WERI-Rb-1 (cell line): ENCODE measurements around the gene TVP23C.

ENCODE experiments used
- DNase-seq: peaks from one replicate; pipeline ENCODE4 v3.0.0-alpha.2; 2020
- H3K27ac ChIP-seq: fragments of 250-450 bp; sonication (Bioruptor Pico); 2 replicates; pipeline ENCODE4 v1.5.1; 2020; ENCODE audit warnings: mild to moderate bottlenecking, moderate library complexity
- H3K27me3 ChIP-seq: fragments of 250-450 bp; sonication (Bioruptor Pico); 2 replicates; pipeline ENCODE4 v1.5.1; 2021; ENCODE audit warnings: mild to moderate bottlenecking, low read depth, moderate library complexity; ENCODE audit not compliant: insufficient read depth, severe bottlenecking
- H3K36me3 ChIP-seq: fragments of 250-450 bp; sonication (Bioruptor Pico); 2 replicates; pipeline ENCODE4 v1.5.1; 2020; ENCODE audit warnings: mild to moderate bottlenecking, moderate library complexity
- H3K4me3 ChIP-seq: 2 replicates; pipeline ENCODE4 v1.5.1; 2011; ENCODE audit warnings: low read depth, mild to moderate bottlenecking, control low read depth, low read length
- H3K9me3 ChIP-seq: fragments of 250-450 bp; sonication (Bioruptor Pico); 2 replicates; pipeline ENCODE4 v1.5.1; 2021; ENCODE audit warnings: mild to moderate bottlenecking, moderate library complexity; ENCODE audit not compliant: severe bottlenecking
- CTCF ChIP-seq: IDR thresholded peaks from 2 replicates; pipeline ENCODE4 v1.5.1; 2011; ENCODE audit warnings: low read depth, mild to moderate bottlenecking, control low read depth, inconsistent platforms, low read length

Gene TVP23C

GRCh38 chr17:15496735-15497670 lies 66.3 kb downstream of the TVP23C start:
- Histone ChIP-seq H3K27me3 (no peaks in the 10 kb centered on the region), H3K9me3 (no peaks in the 10 kb centered on the region), H3K4me3 (no peak overlapping the region), H3K36me3 (no peaks in the 10 kb centered on the region), H3K27ac (no peak overlapping the region)
- no peak for DNase-seq
- no peak for TF ChIP-seq CTCF

- no peak overlapping the region for H3K4me3 ChIP-seq
- no peaks in the 10 kb centered on the region for H3K36me3 ChIP-seq
- no peaks in the 10 kb centered on the region for H3K27me3 ChIP-seq
- no peak for DNase-seq
- no peak overlapping the region for H3K27ac ChIP-seq
- TF ChIP-seq CTCF, result no peak
- no peaks in the 10 kb centered on the region for H3K9me3 ChIP-seq
These were observed 68.5 kb downstream of the TVP23C start for GRCh38 chr17:15494821-15495220.

GRCh38 chr17:15493693-15494035 lies 69.6 kb downstream of the TVP23C start:
- Histone ChIP-seq H3K36me3 (no peaks in the 10 kb centered on the region), H3K27ac (no peak overlapping the region), H3K27me3 (no peaks in the 10 kb centered on the region), H3K9me3 (no peaks in the 10 kb centered on the region), H3K4me3 (no peak overlapping the region)
- no peak for TF ChIP-seq CTCF
- DNase-seq, result no peak

GRCh38 chr17:15492791-15493692 lies 70.2 kb downstream of the TVP23C start:
- H3K27ac ChIP-seq, result no peak overlapping the region
- H3K4me3 ChIP-seq, result no peak overlapping the region
- H3K9me3 ChIP-seq, result no peaks in the 10 kb centered on the region
- no peak for DNase-seq
- TF ChIP-seq CTCF, result no peak
- no peaks in the 10 kb centered on the region for H3K36me3 ChIP-seq
- H3K27me3 ChIP-seq, result no peaks in the 10 kb centered on the region

- no peak for TF ChIP-seq CTCF
- Histone ChIP-seq H3K27me3 (no peaks in the 10 kb centered on the region), H3K36me3 (no peaks in the 10 kb centered on the region), H3K9me3 (no peaks in the 10 kb centered on the region), H3K4me3 (no peak overlapping the region), H3K27ac (no peak overlapping the region)
- no peak for DNase-seq
These were observed 71.1 kb downstream of the TVP23C start for GRCh38 chr17:15492186-15492585.
